ENCODE data around the gene KCND2. TPM values are rescaled to one million over a fixed set of nuclear protein-coding genes. Genes with fewer than 3 reads are reported as not detected.

Gene KCND2
- total and polyA plus RNA-seq, 12 donors: 0.04 to 0.64 (median 0.16) TPM; not detected in 4

DNA sequence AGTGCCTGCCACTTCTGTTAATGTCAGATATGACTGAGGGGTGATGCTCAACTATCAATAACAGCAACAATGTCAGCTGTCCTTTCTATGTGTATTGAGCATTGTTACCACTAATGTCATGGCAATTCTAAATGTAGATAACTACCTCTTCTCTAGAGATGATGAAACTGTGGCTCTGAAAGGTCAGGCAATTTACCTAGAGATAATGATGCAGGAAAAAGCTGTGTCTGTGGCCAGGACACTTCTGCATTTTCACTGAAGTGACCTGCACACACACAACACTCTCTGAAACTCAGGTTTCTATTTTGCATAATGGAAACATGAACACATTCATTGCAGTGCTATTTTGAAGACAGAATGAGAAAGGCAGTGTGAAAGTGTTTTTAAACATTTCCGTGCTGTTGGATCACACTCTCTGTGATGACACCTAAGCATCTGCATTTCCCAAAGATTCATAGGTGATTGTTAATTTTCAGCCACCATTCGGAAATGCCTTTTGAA, 148.2 kb downstream of the KCND2 start:
- ATAC-seq: no peak
- Histone ChIP-seq H3K9me3 (no peaks in the 10 kb centered on the region), H3K27me3 (no peaks in the 10 kb centered on the region), H3K36me3 (no peaks in the 10 kb centered on the region), H3K4me3 (no peak overlapping the region), H3K4me1 (no peaks in the 10 kb centered on the region), H3K27ac (no peak overlapping the region)
- intact Hi-C loops (cut with DNase I): no loop called here
- 87 to 92% methylated on average over 2 of the region's 2 CpGs for WGBS, 2 donors
- TF ChIP-seq, protein P1, sequence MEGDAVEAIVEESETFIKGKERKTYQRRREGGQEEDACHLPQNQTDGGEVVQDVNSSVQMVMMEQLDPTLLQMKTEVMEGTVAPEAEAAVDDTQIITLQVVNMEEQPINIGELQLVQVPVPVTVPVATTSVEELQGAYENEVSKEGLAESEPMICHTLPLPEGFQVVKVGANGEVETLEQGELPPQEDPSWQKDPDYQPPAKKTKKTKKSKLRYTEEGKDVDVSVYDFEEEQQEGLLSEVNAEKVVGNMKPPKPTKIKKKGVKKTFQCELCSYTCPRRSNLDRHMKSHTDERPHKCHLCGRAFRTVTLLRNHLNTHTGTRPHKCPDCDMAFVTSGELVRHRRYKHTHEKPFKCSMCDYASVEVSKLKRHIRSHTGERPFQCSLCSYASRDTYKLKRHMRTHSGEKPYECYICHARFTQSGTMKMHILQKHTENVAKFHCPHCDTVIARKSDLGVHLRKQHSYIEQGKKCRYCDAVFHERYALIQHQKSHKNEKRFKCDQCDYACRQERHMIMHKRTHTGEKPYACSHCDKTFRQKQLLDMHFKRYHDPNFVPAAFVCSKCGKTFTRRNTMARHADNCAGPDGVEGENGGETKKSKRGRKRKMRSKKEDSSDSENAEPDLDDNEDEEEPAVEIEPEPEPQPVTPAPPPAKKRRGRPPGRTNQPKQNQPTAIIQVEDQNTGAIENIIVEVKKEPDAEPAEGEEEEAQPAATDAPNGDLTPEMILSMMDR (IDR thresholded peaks at IDR 0.05): no peak
- no peak for DNase-seq

DNA sequence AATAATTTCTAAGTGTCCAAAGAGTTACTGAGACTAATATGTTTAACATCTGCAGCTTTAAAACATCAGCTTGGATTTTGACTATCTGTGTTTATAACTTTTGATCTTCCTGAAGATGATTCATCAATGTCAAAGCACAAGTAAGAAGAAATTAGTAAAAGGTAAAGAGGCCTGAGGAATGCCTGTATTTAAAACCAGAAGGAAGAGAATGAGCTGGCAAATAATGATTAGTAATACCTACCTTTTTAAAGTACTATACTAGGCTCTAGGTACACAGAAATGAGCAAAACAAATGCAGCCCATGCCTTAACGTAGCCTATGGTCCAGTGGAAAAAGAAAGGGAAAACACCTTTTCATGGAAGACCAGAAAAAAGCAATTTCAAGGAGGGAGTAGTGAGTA, 158.0 kb downstream of the KCND2 start:
- ATAC-seq: no peak
- intact Hi-C loops (cut with DNase I): no loop called here
- no peaks in the 10 kb centered on the region for H3K27me3 ChIP-seq
- WGBS, 2 donors: 63 to 68% methylated on average over 1 of the region's 1 CpG
- TF ChIP-seq, protein P1 (IDR thresholded peaks at IDR 0.05): no peak
- H3K9me3 ChIP-seq: no peaks in the 10 kb centered on the region
- H3K4me1 ChIP-seq: no peaks in the 10 kb centered on the region
- H3K27ac ChIP-seq: no peak overlapping the region
- DNase-seq: no peak
- H3K4me3 ChIP-seq: no peak overlapping the region
- no peaks in the 10 kb centered on the region for H3K36me3 ChIP-seq

DNA sequence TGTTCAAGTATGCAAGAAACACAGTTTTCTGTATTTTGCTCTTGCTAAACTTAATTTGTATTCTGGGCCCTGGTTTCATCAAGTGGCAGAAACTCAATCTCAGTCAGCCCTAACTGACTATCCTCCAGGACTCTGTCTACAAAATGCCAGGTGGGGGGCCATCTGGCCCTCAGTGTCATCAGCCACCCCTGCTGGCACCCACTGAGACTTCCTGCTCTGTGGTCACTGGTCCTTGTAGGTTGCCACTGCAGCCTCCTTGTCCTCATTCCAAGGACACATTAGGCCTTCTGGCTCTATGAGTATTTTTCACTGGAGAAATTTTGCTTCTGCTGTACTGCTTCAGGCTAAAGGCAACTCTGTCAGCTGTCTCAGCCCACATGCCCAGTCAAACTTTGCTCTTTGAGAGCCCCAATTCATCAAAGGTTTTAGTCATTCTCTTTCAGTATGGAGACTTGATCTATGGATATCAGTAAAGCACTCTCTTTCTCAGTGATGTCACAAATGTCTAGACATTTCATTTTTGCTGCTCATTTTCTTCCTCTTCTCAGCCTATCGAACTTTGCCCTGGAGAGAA, 163.6 kb downstream of the KCND2 start:
- H3K27ac ChIP-seq: no peak overlapping the region
- no peak overlapping the region for H3K4me3 ChIP-seq
- TF ChIP-seq, protein P1 (IDR thresholded peaks at IDR 0.05): no peak
- no peaks in the 10 kb centered on the region for H3K9me3 ChIP-seq
- no peak for DNase-seq
- no peaks in the 10 kb centered on the region for H3K27me3 ChIP-seq
- WGBS, 2 donors: 62 to 67% methylated on average over 1 of the region's 1 CpG
- no peaks in the 10 kb centered on the region for H3K36me3 ChIP-seq
- no peak for ATAC-seq
- intact Hi-C loops (cut with DNase I): no loop called here
- H3K4me1 ChIP-seq: no peaks in the 10 kb centered on the region

DNA sequence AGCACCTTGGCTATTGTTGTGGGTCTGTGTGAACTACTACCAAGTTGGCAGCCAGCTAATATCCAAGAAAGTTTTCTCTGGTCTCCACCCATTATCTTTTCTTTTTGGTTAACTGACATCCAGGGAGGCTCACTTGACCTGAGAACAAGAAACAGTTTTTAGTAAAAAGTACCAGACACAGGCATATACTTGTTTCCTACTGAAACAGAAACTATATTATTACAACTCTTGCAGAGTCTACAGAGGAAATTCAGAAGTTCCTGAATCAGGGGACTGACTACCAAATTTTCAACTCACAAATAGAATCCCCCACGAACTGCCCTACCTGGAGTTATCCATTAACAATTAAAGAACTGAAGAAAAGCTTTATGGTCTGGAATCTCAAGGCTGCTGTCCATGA, 168.9 kb downstream of the KCND2 start:
- Histone ChIP-seq H3K4me3 (no peak overlapping the region), H3K36me3 (no peaks in the 10 kb centered on the region), H3K27me3 (no peaks in the 10 kb centered on the region), H3K9me3 (no peaks in the 10 kb centered on the region), H3K27ac (no peak overlapping the region), H3K4me1 (no peaks in the 10 kb centered on the region)
- intact Hi-C loops (cut with DNase I): no loop called here
- ATAC-seq (no peak), DNase-seq (no peak)
- 36 to 45% methylated on average over 1 of the region's 1 CpG for WGBS, 2 donors
- TF ChIP-seq, protein P1 (IDR thresholded peaks at IDR 0.05): no peak

Measured in heart right ventricle (tissue), 16 donors.